GM19328 (cell line): ENCODE data around the gene TBX3.

Experiments used
- ATAC-seq: cut with Tn5 transposase; IDR thresholded peaks from one replicate; pipeline ENCODE4 v1.9.1; 2021; ENCODE audit warnings: mild to moderate bottlenecking, moderate library complexity; ENCODE audit not compliant: unreplicated experiment

TBX3 gene

GRCh38 chr12:114697243-114697716 lies 13.3 kb upstream of the TBX3 start:
- no peak for ATAC-seq

- ATAC-seq, result no peak
Measured at GRCh38 chr12:114696443-114697242, 12.7 kb upstream of the TBX3 start.

GRCh38 chr12:114695305-114695592 lies 11.3 kb upstream of the TBX3 start:
- no peak for ATAC-seq

- no peak for ATAC-seq
Measured at GRCh38 chr12:114694436-114695304, 10.7 kb upstream of the TBX3 start.

GRCh38 chr12:114693532-114693931 lies 9.6 kb upstream of the TBX3 start:
- ATAC-seq, result no peak

- ATAC-seq, result no peak
Measured at GRCh38 chr12:114693059-114693531, 9.1 kb upstream of the TBX3 start.

GRCh38 chr12:114692186-114693058 lies 8.4 kb upstream of the TBX3 start:
- ATAC-seq, result no peak

GRCh38 chr12:114691763-114692185 lies 7.8 kb upstream of the TBX3 start:
- no peak for ATAC-seq

GRCh38 chr12:114691196-114691595 lies 7.2 kb upstream of the TBX3 start:
- ATAC-seq, result no peak

- ATAC-seq, result no peak
Measured at GRCh38 chr12:114690267-114691135, 6.5 kb upstream of the TBX3 start.

- ATAC-seq, result no peak
Measured at GRCh38 chr12:114689075-114689994, 5.4 kb upstream of the TBX3 start.

- no peak for ATAC-seq
Measured at GRCh38 chr12:114688256-114688845, 4.4 kb upstream of the TBX3 start.

- no peak for ATAC-seq
Measured at GRCh38 chr12:114687802-114688201, 3.8 kb upstream of the TBX3 start.

GRCh38 chr12:114686773-114687500 lies 3.0 kb upstream of the TBX3 start:
- no peak for ATAC-seq

GRCh38 chr12:114686426-114686772 lies 2.4 kb upstream of the TBX3 start:
- ATAC-seq, result no peak

- ATAC-seq, result no peak
Measured at GRCh38 chr12:114685869-114686268, 1.9 kb upstream of the TBX3 start.

GRCh38 chr12:114685320-114685781 lies 1.4 kb upstream of the TBX3 start:
- ATAC-seq, result no peak

- no peak for ATAC-seq
Measured at GRCh38 chr12:114684870-114685273, 897 bp upstream of the TBX3 start.
